ENCODE data around the gene COL4A2. TPM values are rescaled to one million over a fixed set of nuclear protein-coding genes. Genes with fewer than 3 reads are reported as not detected.

The COL4A2 gene
- total RNA-seq, 2 experiments from 2014 or later = not detected

DNA sequence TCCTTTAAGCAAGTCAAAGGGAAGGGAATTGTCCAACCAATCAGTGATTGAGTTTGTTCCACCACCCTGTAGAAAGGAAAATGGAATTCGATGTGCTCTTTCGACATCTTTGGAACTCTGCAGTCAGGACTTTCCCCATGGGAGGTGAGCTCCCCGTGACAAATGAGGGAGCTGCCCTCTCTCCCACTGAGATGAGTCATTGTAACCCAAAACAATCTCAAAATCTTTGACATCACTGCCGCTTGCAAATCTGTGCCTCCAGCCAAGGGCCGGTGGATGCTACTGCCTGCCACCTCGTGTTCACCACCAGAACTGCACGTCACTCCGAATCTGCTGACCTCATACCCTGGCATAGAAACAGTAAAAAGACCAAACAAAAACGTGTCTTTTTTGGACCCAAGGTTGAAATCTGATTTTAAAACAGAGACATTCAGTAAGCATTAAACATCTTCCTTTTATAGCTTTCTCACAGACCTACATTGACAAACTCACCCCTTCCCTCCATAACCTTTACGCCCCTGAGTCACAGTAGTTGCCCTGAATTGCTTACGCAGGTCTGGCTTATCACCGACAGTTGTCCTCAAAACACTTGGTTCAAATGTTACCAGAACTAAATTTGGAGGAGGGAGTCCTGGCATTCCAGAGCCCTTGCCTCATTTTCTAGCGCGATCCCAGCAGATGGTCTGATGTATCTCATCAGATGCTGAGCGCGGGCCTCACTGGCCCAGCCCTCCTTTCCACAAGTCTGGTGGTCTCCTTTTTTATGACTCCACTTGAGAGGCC, 105.2 kb downstream of the COL4A2 start:
- peak; percentile 61 for DNase-seq
- ChIA-PET POLR2A (no interaction called here), CTCF (interaction anchor here (1.0 to 1.6 kb wide), 4 partner anchors 11 to 190 kb away, joined by 3 to 6 read pairs (median 3); no protein-coding TSS in a partner anchor)
- Mint-ChIP-seq H3K9me3 (no peaks in the 10 kb centered on the region), H3K27me3 (peaks cover 70% of the 10 kb centered on the region), H3K4me1 (peaks cover 5% of the 10 kb centered on the region), H3K36me3 (ENCODE audit: low read depth) (no peaks in the 10 kb centered on the region), H3K27ac (no peak overlapping the region), H3K4me3 (no peak overlapping the region)

DNA sequence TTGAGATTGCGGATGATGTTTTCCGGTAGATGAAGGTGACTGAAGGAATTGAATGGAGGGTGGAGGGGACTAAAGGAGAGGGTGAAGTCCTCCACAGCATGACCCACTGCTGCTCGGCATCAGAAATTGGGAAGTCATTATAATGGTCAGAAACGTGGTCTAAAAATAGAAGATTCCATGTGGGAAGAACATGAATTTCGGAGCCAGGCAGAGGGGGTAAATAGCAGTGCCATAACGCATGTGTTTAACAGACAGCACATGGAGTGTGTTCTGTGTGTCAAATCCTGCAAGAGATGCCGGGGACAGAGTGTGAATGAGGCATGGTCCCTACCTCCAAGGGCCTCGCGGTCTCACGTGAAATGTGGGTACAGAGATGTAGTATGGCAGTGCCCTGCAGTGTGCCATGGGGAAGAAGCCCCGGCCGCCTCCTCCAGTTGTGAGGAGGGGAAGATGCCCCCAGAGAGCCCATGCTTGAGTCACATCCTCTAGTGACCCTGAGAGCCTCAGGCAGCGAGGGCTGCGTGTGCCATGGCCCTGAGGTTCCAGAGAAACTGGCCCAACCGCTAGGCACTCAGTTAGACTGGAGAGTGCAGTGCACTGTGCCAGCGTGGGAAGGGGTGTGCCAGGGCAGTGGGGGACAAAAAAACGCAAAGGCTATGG, 106.1 kb downstream of the COL4A2 start:
- Mint-ChIP-seq H3K36me3 (ENCODE audit: low read depth) (no peaks in the 10 kb centered on the region), H3K27ac (no peak overlapping the region), H3K9me3 (no peaks in the 10 kb centered on the region), H3K4me3 (no peak overlapping the region), H3K4me1 (peaks cover 5% of the 10 kb centered on the region), H3K27me3 (peaks cover 71% of the 10 kb centered on the region)
- CTCF ChIA-PET = interaction anchor here (1.0 to 1.6 kb wide), 3 partner anchors 11 to 191 kb away, joined by 3 to 6 read pairs (median 3); no protein-coding TSS in a partner anchor
- POLR2A ChIA-PET = no interaction called here
- no peak for DNase-seq

DNA sequence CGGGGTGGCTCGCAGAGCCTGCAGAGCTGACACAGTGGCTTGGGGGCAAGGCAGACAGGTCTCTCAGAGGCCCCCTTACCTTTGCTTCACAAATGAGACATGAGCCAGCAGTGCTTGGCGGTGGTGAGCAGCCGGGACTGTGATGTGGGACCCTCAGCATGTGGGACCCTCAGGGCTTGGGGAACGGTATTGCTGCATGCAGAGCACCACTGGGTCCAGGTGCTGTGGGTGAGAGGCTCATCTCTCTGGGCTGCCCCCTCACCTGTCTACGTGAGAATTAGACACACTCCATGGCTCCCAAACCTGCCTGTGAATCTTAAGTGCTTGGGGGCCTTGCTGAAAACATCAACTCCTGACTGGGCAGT, 106.6 kb downstream of the COL4A2 start:
- Mint-ChIP-seq H3K36me3 (ENCODE audit: low read depth) (no peaks in the 10 kb centered on the region), H3K27me3 (peaks cover 74% of the 10 kb centered on the region), H3K27ac (no peak overlapping the region), H3K4me3 (no peak overlapping the region), H3K9me3 (no peaks in the 10 kb centered on the region), H3K4me1 (peaks cover 5% of the 10 kb centered on the region)
- CTCF ChIA-PET = no interaction called here
- POLR2A ChIA-PET = no interaction called here
- DNase-seq = no peak

DNA sequence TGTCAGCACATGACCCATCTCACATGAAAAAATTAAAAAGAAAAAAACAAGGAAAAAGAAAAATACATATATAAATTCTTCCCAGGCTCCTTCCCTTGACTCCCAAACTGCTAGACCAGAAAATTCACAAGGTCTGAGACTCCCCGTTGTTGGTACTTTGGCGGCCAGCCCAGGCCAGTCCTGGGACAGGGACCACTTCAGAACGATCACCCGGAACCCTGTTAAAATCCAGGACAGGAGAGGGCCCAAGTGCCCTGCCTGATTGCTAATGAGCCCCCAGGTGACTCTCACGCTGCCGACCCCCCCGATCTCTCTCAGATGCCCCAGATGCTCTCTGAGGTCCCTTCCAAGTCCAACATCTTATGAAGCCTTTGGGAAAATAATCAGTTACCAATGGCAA, 107.2 kb downstream of the COL4A2 start:
- POLR2A ChIA-PET = no interaction called here

DNA sequence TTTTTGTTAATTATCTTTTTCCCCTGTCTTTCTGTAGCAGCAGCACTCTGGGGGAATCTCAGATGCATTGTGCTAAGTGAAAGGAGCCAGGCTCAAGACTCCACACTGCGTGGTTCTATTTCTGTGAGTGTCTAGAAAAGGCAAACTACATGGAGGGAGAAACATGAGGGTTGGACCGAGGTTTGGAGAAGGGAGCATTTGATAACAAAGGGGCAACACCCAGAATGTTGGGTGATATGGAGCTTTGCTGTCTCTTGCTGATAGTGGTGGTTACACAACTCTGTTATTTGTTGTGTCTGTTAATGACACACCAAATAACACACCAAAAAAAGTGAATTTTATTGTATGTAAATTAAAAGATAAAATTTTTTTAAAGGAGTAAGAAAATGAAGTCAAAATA, 107.8 kb downstream of the COL4A2 start:
- Mint-ChIP-seq H3K9me3 (no peaks in the 10 kb centered on the region), H3K27ac (no peak overlapping the region), H3K36me3 (ENCODE audit: low read depth) (no peaks in the 10 kb centered on the region), H3K4me1 (peaks cover 5% of the 10 kb centered on the region), H3K27me3 (peaks cover 73% of the 10 kb centered on the region), H3K4me3 (no peak overlapping the region)
- CTCF ChIA-PET = no interaction called here
- POLR2A ChIA-PET = no interaction called here
- DNase-seq = no peak

More for the DNA sequence above, 107.2 kb downstream of the COL4A2 start:
- H3K27ac Mint-ChIP-seq = no peak overlapping the region
- peaks cover 5% of the 10 kb centered on the region for H3K4me1 Mint-ChIP-seq
- no peak for DNase-seq
- H3K4me3 Mint-ChIP-seq = no peak overlapping the region
- H3K36me3 Mint-ChIP-seq (ENCODE audit: low read depth) = no peaks in the 10 kb centered on the region
- H3K27me3 Mint-ChIP-seq = peaks cover 73% of the 10 kb centered on the region
- H3K9me3 Mint-ChIP-seq = no peaks in the 10 kb centered on the region
- CTCF ChIA-PET = no interaction called here

DNA sequence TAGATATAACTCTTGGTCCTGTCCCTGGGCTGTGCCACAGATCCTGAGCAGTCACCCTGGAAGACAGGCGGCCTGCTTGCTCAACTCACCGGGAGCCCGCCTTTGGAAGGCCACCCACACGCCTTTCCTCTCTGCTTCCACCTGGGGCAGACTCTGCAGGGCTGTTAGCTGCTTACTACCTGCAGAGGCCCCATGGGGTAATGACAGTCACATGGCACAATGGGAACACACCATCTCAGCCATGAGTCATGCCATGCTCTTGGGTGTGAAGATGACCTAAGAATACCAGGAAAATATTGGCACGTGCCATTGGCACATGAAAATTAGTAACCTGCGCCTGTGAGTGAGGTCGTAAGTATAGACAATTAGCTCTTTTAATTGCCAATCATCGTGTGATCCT, 108.6 kb downstream of the COL4A2 start:
- peaks cover 73% of the 10 kb centered on the region for H3K27me3 Mint-ChIP-seq
- DNase-seq = no peak
- no peaks in the 10 kb centered on the region for H3K9me3 Mint-ChIP-seq
- CTCF ChIA-PET = no interaction called here
- POLR2A ChIA-PET = interaction anchor here (0.5 kb wide), 1 partner anchor 684 kb away, joined by 3 read pairs; no protein-coding TSS in a partner anchor
- H3K4me3 Mint-ChIP-seq = no peak overlapping the region
- no peaks in the 10 kb centered on the region for H3K36me3 Mint-ChIP-seq (ENCODE audit: low read depth)
- H3K27ac Mint-ChIP-seq = no peak overlapping the region
- peaks cover 5% of the 10 kb centered on the region for H3K4me1 Mint-ChIP-seq

DNA sequence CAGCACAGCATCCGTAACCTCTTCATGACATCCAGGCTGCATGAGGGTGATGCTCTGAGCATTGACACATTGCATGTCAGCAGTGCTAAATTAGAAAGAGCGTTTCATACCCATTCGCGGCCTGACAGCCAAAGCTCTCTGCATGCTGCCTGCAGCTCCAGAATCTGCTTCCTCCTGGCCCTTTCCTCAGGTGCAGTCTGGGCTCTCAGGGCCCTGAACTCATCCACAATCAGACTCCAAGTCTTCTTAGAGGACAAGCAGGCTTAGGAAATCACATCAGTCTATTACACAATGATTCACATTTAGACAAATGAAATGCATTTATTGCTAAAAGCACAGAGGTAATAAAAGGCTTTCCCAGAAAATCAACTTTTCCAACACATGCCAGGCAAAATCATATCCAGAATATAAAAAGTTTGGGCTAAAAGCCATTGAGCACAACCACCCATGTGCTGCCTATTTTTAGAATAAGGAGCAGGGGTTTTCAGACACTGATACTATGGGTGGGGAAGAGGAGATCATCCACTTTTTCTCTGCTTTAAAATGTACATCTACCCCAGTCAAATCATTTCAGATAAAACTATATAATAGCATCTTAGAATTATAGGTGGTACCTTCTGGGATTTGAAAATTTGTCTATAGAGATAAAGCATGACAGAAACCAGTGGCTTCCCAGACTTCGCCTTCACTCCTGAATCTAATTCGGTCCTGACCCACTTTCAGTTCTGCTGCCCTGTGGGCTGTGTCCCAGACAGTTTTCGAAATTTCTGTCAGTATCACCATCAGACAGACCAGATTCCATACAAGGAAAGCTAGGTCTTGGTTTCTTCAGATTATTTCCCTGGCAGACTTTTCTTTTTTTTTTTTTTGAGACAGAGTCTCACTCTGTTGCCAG, 109.3 kb downstream of the COL4A2 start:
- Mint-ChIP-seq H3K4me3 (no peak overlapping the region), H3K27ac (no peak overlapping the region), H3K27me3 (peaks cover 73% of the 10 kb centered on the region), H3K4me1 (peaks cover 8% of the 10 kb centered on the region), H3K36me3 (ENCODE audit: low read depth) (no peaks in the 10 kb centered on the region), H3K9me3 (no peaks in the 10 kb centered on the region)
- ChIA-PET POLR2A (no interaction called here), CTCF (no interaction called here)
- no peak for DNase-seq

DNA sequence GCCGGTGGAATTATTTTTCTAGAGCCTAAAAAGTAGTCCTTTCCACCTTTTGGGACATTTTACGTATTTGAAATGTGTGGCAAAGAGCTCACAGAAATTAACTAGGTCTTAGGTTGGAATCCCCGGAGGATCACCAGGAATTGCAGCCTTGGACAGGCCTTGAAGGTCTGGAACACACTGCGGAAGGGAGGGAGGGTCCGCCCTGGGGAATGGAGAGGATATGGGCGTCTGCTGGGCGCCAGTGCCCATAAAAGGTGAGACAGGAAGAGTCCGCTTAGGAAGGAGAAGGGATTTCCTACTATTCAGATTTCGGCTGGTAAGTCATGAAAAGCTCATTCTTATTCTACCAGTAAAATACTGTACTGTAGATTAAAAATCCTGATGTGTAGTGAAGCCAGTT, 111.9 kb downstream of the COL4A2 start:
- peaks cover 83% of the 10 kb centered on the region for H3K27me3 Mint-ChIP-seq
- H3K4me3 Mint-ChIP-seq = no peak overlapping the region
- H3K36me3 Mint-ChIP-seq (ENCODE audit: low read depth) = no peaks in the 10 kb centered on the region
- no peak for DNase-seq
- H3K4me1 Mint-ChIP-seq = peaks cover 12% of the 10 kb centered on the region
- ChIA-PET CTCF (no interaction called here), POLR2A (no interaction called here)
- H3K9me3 Mint-ChIP-seq = no peaks in the 10 kb centered on the region
- no peak overlapping the region for H3K27ac Mint-ChIP-seq

DNA sequence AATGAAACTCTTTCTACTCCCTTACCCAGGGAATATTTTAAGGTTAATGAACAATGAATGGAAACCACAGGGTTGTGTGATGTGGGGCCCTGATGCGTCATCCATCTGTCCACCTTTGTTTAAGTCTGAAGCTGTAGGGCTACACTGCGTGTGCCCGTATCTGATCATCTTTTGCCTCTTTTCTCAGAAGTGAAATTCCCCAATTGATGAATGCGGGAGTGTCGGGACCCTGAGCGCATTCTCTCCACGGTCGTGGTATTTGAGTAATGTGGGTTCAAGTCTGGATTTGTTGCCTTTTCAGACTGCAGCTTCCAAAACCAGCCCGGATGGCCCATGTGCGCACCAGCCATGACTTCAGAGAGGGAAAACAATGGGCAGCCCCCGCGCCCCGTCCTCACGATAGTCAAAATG, 112.3 kb downstream of the COL4A2 start:
- H3K36me3 Mint-ChIP-seq (ENCODE audit: low read depth) = no peaks in the 10 kb centered on the region
- ChIA-PET CTCF (no interaction called here), POLR2A (no interaction called here)
- DNase-seq = no peak
- H3K9me3 Mint-ChIP-seq = no peaks in the 10 kb centered on the region
- H3K4me1 Mint-ChIP-seq = peaks cover 12% of the 10 kb centered on the region
- peaks cover 82% of the 10 kb centered on the region for H3K27me3 Mint-ChIP-seq
- no peak overlapping the region for H3K4me3 Mint-ChIP-seq
- H3K27ac Mint-ChIP-seq = no peak overlapping the region

DNA sequence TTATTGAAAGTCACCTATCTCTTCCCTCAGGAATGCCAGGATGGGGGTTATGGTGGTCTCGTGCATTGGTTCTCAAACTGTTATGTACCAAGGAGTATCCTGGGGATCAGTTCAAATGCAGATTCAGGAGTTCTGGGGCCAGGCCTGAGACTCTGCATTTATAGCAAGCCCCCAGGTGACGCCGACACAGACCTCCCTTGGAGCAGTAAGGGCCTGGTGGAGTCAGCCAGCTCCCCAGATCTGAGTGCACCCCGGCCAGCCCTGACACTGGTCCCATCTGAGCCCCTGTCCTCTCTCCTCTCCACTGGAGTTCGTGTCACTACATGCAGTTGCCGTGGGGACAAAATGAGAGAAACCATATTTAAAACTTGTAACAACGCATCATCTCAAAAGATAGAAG, 112.9 kb downstream of the COL4A2 start:
- POLR2A ChIA-PET = no interaction called here
- CTCF ChIA-PET = no interaction called here

DNA sequence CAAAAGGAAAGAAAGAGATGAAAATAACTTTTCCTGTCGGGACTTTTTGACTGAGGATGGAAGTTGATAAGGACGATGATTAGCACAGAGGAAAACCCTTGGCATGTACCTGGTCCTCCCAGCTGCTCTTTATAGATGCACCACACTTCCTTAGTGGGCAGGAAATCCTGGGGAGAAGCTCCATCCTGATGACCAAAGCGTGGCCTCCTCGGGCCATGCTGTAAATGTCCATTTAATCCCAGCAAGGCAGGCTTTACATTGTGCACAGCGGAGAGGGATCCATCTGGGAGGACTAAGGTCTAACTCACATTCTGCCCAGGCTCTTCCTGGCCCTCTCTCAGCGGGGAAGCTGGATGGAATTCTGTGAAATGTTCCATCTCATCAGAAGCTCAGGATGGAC, 113.5 kb downstream of the COL4A2 start:
- Mint-ChIP-seq H3K9me3 (no peaks in the 10 kb centered on the region), H3K27ac (no peak overlapping the region), H3K4me3 (no peak overlapping the region), H3K27me3 (peaks cover 88% of the 10 kb centered on the region), H3K36me3 (ENCODE audit: low read depth) (no peaks in the 10 kb centered on the region), H3K4me1 (peaks cover 12% of the 10 kb centered on the region)
- CTCF ChIA-PET = no interaction called here
- POLR2A ChIA-PET = no interaction called here
- no peak for DNase-seq

More for the DNA sequence above, 112.9 kb downstream of the COL4A2 start:
- Mint-ChIP-seq H3K27me3 (peaks cover 82% of the 10 kb centered on the region), H3K4me3 (no peak overlapping the region), H3K27ac (no peak overlapping the region), H3K4me1 (peaks cover 12% of the 10 kb centered on the region), H3K9me3 (no peaks in the 10 kb centered on the region), H3K36me3 (ENCODE audit: low read depth) (no peaks in the 10 kb centered on the region)
- DNase-seq = no peak

DNA sequence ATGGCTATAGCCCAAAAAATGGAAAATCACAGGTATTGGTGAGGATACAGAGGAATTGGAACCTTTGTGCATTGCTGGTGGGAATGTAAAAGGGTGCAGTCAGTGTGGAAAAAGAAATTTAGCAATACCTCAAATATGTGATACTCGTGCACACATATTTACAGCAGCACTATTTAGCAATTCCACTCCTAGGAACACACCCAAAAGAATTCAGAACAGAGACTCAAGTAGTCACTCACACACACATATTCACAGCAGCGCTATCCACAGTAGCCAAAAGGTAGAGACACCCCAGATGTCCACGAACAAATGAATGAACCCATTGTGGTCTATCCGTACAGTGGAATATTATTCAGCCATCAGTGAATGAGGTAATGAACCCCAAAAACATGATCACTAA, 114.0 kb downstream of the COL4A2 start:
- Mint-ChIP-seq H3K4me1 (peaks cover 12% of the 10 kb centered on the region), H3K27me3 (peaks cover 88% of the 10 kb centered on the region), H3K36me3 (ENCODE audit: low read depth) (no peaks in the 10 kb centered on the region), H3K4me3 (no peak overlapping the region), H3K9me3 (no peaks in the 10 kb centered on the region), H3K27ac (no peak overlapping the region)
- DNase-seq = no peak
- ChIA-PET POLR2A (no interaction called here), CTCF (no interaction called here)

All from activated CD4-positive, alpha-beta T cell treated with anti-CD3 and anti-CD28 coated beads, Interleukin-2, amount 10 ng/mL, durations not matched to agents 7 days and 5 days (primary cell).